Activated CD4-positive, alpha-beta T cell treated with anti-CD3 and anti-CD28 coated beads, Interleukin-2, amount 50 U/mL, for 16 hours (primary cell): ENCODE measurements around the gene PPWD1.
A peak's percentile ranks its signal among the peaks of the same experiment; 100 is the strongest.

Experiments
- DNase-seq: peaks from one replicate; pipeline ENCODE4 v3.0.0-alpha.2; 2020

PPWD1 gene

GRCh38 chr5:65624025-65624570 is 61.0 kb downstream of the PPWD1 start, which contains the start of gene TRIM23:
TRIM23 (minus strand) TSS chr5:65624333; CDS start chr5:65624274, 59 bp downstream.
- peak; percentile 92 for DNase-seq

GRCh38 chr5:65624571-65625555 is 61.8 kb downstream of the PPWD1 start, which contains the start of the genes SHLD3 and TRAPPC13:
SHLD3 (plus strand) TSS chr5:65625027; CDS start chr5:65629588, 4,561 bp downstream.
TRAPPC13 (plus strand) TSS chr5:65625027; CDS start chr5:65625061, 34 bp downstream.
- DNase-seq: peak; percentile 87

GRCh38 chr5:65625743-65626142 is 62.6 kb downstream of the PPWD1 start:
- DNase-seq: no peak

GRCh38 chr5:65630981-65631380 is 67.9 kb downstream of the PPWD1 start:
- DNase-seq: no peak
